Measurements from ENCODE around the gene MRPS23.
A peak's percentile ranks its signal among the peaks of the same experiment; 100 is the strongest.

MRPS23 gene

GRCh38 chr17:57892146-57892819 is 42.4 kb upstream of the MRPS23 start:
- no peak overlapping the region for H3K4me3 ChIP-seq (replicated peaks; ENCODE audit: low read depth, low read length)
- TF ChIP-seq CTCF (IDR thresholded peaks at IDR 0.05; ENCODE audit: low read depth, low read length, missing control alignments): peak; percentile 100
- DNase-seq (ENCODE audit: extremely low read depth, low read depth): no peak

GRCh38 chr17:57890857-57891232 is 41.0 kb upstream of the MRPS23 start:
- no peak for DNase-seq (ENCODE audit: extremely low read depth, low read depth)
- H3K4me3 ChIP-seq (replicated peaks; ENCODE audit: low read depth, low read length): no peak overlapping the region
- no peak for TF ChIP-seq CTCF (IDR thresholded peaks at IDR 0.05; ENCODE audit: low read depth, low read length, missing control alignments)

GRCh38 chr17:57889892-57890856 is 40.3 kb upstream of the MRPS23 start:
- no peak for TF ChIP-seq CTCF (IDR thresholded peaks at IDR 0.05; ENCODE audit: low read depth, low read length, missing control alignments)
- no peak for DNase-seq (ENCODE audit: extremely low read depth, low read depth)
- H3K4me3 ChIP-seq (replicated peaks; ENCODE audit: low read depth, low read length): no peak overlapping the region

DNA sequence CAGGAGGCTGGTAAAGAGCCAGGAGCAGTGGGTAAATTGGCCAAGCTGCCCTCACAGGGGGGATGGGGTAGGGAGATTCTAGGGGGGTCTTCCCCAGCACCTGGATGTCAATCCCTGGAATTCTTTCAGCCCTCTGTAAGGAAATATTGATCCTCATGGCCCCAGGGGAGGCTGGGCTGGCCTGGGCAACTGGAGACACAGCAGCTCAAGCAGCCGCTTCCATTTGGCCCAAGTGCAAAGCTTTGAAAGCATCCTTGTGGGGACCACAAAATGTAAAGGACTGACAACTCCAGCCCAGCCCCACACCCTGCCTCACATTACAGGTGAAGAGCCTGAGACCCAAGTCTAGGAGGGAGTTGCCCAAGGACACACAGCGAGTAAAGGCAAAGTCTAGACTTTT is 39.4 kb upstream of the MRPS23 start:
- no peak overlapping the region for H3K4me3 ChIP-seq (replicated peaks; ENCODE audit: low read depth, low read length)
- DNase-seq (ENCODE audit: extremely low read depth, low read depth): no peak
- TF ChIP-seq CTCF (IDR thresholded peaks at IDR 0.05; ENCODE audit: low read depth, low read length, missing control alignments): no peak

- H3K4me3 ChIP-seq (replicated peaks; ENCODE audit: low read depth, low read length): no peak overlapping the region
- DNase-seq (ENCODE audit: extremely low read depth, low read depth): no peak
- no peak for TF ChIP-seq CTCF (IDR thresholded peaks at IDR 0.05; ENCODE audit: low read depth, low read length, missing control alignments)
Measured at GRCh38 chr17:57888311-57889216, 38.7 kb upstream of the MRPS23 start.

GRCh38 chr17:57887161-57887560 is 37.3 kb upstream of the MRPS23 start:
- no peak for TF ChIP-seq CTCF (IDR thresholded peaks at IDR 0.05; ENCODE audit: low read depth, low read length, missing control alignments)
- no peak for DNase-seq (ENCODE audit: extremely low read depth, low read depth)
- H3K4me3 ChIP-seq (replicated peaks; ENCODE audit: low read depth, low read length): no peak overlapping the region

Data from HFF-Myc (cell line).